ENCODE results near the gene UBAP1.
"Not testable (repeated sequence)": the region's sequence is repeated elsewhere in the genome, so short reads cannot be mapped to it uniquely, and the experiment has no call there.

UBAP1 gene

GRCh38 chr9:34230556-34230955, 51.7 kb downstream of the UBAP1 start:
- DNase-seq = no peak

DNA sequence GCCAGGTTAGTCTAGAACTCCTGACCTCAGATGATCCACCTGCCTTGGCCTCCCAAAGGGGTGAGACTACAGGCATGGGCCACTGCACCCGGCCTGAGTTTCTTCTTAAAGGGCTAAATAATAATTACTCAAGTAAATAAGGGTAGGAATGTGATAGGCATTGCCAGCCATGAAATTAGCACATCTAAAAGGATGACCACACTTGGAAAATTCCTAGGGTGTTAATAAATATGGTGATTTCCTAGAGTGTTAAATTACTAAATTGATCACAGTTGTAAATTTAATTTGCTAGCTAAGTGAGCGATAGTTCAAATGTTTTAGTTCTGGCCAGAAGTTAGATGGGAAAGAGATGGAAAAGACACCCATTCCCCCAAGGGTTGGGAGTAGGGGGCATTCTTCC, 53.4 kb downstream of the UBAP1 start:
- no peak for DNase-seq

DNA sequence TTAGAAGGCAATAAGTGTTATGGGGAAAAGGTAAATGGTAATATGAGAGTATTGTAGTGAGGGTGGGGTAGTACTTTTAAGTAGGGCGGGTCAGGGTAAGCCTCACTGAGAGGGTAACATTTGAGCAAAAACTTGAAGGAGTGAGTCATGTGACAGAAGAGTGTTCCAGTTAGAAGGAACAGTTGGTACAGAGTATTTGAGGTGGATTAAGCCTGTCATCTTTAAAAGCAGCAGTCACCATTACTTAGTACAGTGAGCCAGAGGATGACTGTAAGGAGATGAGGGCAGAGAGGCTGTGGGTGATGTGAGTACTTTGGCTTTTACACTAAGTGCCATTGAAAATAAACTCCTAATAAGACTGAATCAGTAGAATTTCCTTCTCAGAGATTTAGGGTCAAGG, 54.8 kb downstream of the UBAP1 start:
- DNase-seq = no peak

GRCh38 chr9:34237836-34238235, 59.0 kb downstream of the UBAP1 start:
- no peak for DNase-seq

GRCh38 chr9:34240006-34240405, 61.2 kb downstream of the UBAP1 start:
- no peak for DNase-seq

DNA sequence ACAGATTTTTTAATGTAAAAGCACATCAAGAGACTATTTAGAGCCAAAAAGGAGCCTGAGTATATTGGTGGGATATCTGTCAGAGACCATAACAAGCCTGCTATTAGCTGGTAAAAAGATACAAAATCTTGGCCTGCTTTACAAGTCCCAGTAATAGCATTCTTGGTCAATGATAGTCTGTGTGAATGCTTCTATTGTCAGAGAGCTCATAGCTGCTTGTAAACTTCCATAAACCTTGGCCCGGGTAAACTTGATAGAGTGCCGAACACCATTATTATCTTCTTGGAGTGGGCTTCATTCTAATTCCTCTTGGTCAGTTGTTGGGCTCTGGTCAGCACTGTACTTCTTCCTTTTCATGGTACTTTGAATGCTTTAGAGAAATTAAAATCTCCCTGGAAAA, 64.0 kb downstream of the UBAP1 start:
- DNase-seq = no peak

DNA sequence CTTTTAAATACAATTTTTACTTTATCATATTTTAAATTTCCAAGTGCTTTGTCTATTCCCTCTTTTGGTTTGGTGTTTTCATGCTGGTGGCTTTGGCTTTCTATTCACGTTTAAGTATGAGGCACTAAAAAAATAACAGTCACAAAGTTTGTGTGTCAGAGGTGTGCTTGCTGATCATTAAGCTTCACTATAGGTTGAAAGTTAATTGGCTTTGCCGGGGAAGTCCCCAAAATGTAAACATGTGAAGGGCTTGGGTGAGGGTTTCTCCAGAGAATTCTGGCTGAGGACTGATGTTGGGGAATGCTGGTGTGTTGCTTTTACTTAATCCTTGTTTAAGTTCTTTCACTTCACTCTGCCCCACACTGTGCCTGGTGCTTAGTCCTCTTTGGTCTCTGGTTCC, 66.4 kb downstream of the UBAP1 start:
- not testable (repeated sequence) for DNase-seq

DNA sequence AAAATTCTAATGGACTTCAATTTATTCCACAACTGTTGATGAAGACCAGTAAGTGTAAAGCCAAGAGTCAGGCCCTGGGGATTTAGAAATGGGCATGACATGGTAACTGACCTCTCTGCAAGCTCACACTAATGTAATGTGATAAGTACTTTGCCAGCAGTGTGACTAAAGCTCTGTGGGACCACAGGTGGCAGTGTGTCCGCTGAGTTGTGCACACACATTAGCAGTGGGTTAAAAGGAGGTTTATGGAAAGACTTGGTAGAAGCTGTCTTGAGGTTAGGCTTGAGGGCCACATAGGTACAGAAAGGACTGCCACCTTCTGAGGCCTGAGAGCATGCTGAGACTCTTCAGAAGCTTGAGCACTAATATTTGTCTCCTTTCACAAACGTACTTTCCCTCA, 67.6 kb downstream of the UBAP1 start:
- DNase-seq = no peak

DNA sequence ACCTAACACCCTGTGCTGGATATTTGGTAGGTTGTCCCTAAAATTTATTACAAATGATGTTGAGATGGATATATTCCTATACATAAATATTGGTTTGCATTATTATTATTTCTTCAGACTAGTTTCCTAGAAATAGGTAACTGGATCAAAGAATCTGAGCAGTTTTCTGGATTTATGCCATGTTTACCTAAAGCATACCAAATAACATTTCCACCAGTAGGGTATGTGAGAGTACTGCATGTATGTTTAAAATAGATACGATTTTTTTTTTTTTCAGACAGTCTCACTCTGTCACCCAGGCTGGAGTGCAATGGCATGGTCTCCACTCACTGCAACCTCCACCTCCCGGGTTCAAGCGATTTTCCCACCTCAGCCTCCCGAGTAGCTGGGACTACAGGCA, 68.9 kb downstream of the UBAP1 start:
- not testable (repeated sequence) for DNase-seq

- no peak for DNase-seq
Measured at GRCh38 chr9:34249274-34249673, 70.4 kb downstream of the UBAP1 start.

- no peak for DNase-seq
Measured at GRCh38 chr9:34250721-34251120, 71.9 kb downstream of the UBAP1 start.

DNA sequence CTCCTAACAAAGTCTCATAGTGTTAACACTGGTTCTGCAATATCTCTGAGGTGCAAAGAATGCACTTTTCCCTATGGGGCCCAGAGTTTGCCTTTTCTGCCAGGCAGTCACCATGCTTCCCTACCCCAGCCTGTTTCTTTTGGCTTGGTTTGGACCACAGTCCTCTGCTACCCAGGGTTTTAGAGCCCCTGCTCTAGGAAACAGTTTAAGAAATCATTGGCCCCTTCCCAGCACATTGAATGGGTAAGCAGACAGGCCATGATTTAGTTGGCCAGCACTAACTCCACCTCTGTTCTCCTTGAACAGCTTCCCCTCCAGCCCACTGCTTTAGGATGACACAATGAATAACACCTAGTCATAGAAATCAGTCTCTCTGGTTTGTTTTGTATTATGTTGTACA, 73.2 kb downstream of the UBAP1 start:
- DNase-seq = no peak

GRCh38 chr9:34252670-34253459, 74.0 kb downstream of the UBAP1 start:
- DNase-seq = no peak

- DNase-seq = no peak
Measured at GRCh38 chr9:34253460-34253837, 74.6 kb downstream of the UBAP1 start.

- DNase-seq = no peak
Measured at GRCh38 chr9:34254141-34254913, 75.5 kb downstream of the UBAP1 start.

GRCh38 chr9:34254966-34255825, 76.4 kb downstream of the UBAP1 start:
- no peak for DNase-seq

GRCh38 chr9:34256104-34256503, 77.3 kb downstream of the UBAP1 start:
- DNase-seq = no peak

DNA sequence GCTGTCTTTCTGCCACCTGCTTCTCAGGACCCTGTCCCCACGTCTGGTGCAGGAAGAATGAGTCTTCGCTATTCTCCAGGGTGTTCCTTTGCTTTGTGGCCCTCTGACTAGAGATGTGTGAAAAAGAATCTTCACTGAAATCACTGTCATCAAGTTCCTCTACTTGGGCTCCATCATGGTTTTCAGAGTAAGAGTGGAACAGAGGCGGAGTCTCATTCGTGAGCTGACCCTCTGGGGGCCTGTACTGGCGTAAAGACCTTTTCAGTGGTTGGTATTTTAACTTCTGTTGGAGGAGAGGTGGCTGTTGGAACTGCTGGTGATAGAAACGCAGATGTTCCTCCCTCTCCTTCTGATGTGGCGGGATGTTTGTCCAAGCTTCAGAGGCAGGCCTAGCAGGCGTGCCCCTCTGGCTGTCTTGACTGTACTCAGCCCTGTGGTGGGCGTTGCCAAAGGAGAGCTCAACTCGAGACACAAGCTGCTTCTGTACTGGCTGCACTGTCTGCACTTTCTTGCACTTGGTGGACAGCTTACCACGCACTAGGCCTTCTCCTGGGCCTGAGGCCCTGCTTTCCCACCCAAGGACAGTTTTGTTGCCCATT, 78.2 kb downstream of the UBAP1 start:
- DNase-seq = no peak

DNA sequence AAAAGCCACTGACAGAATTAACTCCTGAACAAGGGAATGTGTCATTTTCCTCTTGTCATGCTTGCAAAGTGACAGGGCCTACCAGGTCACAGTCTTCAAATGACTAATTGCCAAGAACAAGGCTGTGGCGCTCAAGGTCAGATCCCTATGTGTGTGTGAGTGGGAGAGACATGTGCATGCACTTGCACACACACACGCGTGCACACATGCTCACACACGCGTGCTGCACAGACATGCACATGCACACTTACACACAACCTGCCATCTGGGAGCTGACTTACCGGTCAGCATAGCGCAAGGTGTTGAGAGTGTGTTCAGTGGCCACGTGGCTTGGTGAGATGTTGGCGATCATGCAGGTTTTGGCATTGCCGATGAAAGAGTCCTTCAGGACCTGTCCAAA, 80.5 kb downstream of the UBAP1 start:
- no peak for DNase-seq

DNA sequence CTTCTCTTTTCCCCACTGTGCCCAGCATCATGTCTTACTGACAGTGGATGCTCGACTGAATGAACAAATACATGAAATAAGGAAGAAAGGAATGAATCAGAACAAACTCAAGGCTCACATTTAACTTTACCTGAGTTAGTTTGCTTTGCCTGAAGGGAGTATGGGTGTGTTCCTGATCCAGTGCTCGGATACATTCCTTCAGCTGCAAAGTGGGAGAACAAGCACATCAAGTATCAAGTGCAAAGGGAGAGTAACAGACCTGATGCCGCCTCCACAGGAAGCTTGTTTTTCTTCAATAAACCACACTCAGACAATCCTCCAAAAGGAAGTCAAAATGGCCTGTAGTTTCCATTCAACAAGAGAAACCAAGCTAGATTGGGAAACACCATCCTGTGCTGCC, 84.1 kb downstream of the UBAP1 start:
- no peak for DNase-seq

GRCh38 chr9:34267660-34268059, 88.8 kb downstream of the UBAP1 start:
- no peak for DNase-seq

GRCh38 chr9:34271265-34272006, 92.6 kb downstream of the UBAP1 start:
- no peak for DNase-seq
